Spleen (tissue), 11 donors: ENCODE data around the gene IL17B. TPM values are rescaled to one million over a fixed set of nuclear protein-coding genes. Genes with fewer than 3 reads are reported as not detected.

Source experiments
- DNase-seq: peaks from one replicate; pipeline ENCODE4 v3.0.0-alpha.2; 2020
- H3K27ac ChIP-seq, 8 donors: fragments of 200-600 bp; sonication (generic) in 7 of 8; 1 replicate in 4 of 8; 2 replicates in 4 of 8; pipeline versions ENCODE4 v1.5.0 to v1.8.0; 2016 to 2021; ENCODE audit warnings: inconsistent platforms in 4 of 8, mild to moderate bottlenecking in 4 of 8, moderate library complexity in 1 of 8
- H3K27me3 ChIP-seq, 7 donors: fragments of 200-600 bp; sonication (generic) in 6 of 7; replicated peaks in 1 of 7; 1 replicate in 4 of 7; 2 replicates in 3 of 7; pipeline versions ENCODE4 v1.5.0 to v1.8.0; 2016 to 2021; ENCODE audit warnings: inconsistent platforms in 3 of 7, mild to moderate bottlenecking in 1 of 7
- H3K36me3 ChIP-seq, 6 donors: fragments of 200-600 bp; sonication (generic) in 5 of 6; 1 replicate in 4 of 6; 2 replicates in 2 of 6; pipeline versions ENCODE4 v1.5.0 to v1.8.0; 2016 to 2021; ENCODE audit warnings: inconsistent platforms in 2 of 6
- H3K4me1 ChIP-seq, 6 donors: fragments of 200-600 bp; sonication (generic) in 5 of 6; 1 replicate in 3 of 6; 2 replicates in 3 of 6; pipeline versions ENCODE4 v1.5.0 to v1.8.0; 2016 to 2021; ENCODE audit warnings: inconsistent platforms in 3 of 6
- H3K4me3 ChIP-seq, 8 donors: fragments of 200-600 bp; sonication (generic) in 7 of 8; 1 replicate in 4 of 8; 2 replicates in 4 of 8; pipeline versions ENCODE4 v1.5.0 to v1.8.0; 2016 to 2021; ENCODE audit warnings: inconsistent platforms in 4 of 8, mild to moderate bottlenecking in 4 of 8, moderate library complexity in 2 of 8
- H3K9me3 ChIP-seq, 8 donors: fragments of 200-600 bp; sonication (generic) in 7 of 8; 1 replicate in 4 of 8; 2 replicates in 4 of 8; pipeline versions ENCODE4 v1.5.0 to v1.8.0; 2016 to 2021; ENCODE audit warnings: inconsistent platforms in 4 of 8
- POLR2A ChIP-seq, 3 donors: fragments of 450-650 bp; IDR thresholded peaks; one replicate each; pipeline ENCODE4 v1.5.1; 2017; ENCODE audit warnings: antibody characterized with exemption in 3 of 3, mild to moderate bottlenecking in 1 of 3
- POLR2AphosphoS5 ChIP-seq, 3 donors: sonication (generic); formaldehyde crosslinking; IDR thresholded peaks; one replicate each; pipeline ENCODE4 v1.5.1; 2017; ENCODE audit warnings: antibody characterized with exemption in 3 of 3
- WGBS, 5 donors: extraction: QIAGEN DNeasy Blood & Tissue Kit in 3 of 5; methylation state at CpG; one replicate each; pipeline versions ENCODE4 v1.1.5 to v1.1.7; 2013 to 2018; 5-methylcytosine and 5-hydroxymethylcytosine counted together
- intact Hi-C: fragments of 100-400 bp; cut with DNase I; formaldehyde crosslinking; loops from one replicate; pipeline ENCODE4 v1.15.0; 2023; ENCODE audit warnings: low total_unique reads
- polyA plus RNA-seq, 3 donors: library from polyadenylated mRNA; stranded (reverse); fragments of 200-250 nt; gene quantifications; one replicate each; pipeline ENCODE4 v1.2.1, GENCODE V29; 2013
- total RNA-seq, 7 donors: library from RNA; depleted of rRNA in 3 of 7; stranded (reverse); fragments of >200 nt in 3 of 7; fragmentation: NEBNext Ultra II Directional in 4 of 7; extraction: Animal tissue kit (Norgen Biotek cat#: 25700) in 4 of 7; gene quantifications; one replicate each; pipeline versions ENCODE4 v1.1.0 to v1.2.1, GENCODE V29; 2016 to 2021
- TF ChIP-seq, protein P1 (sequence below), 11 experiments: fragments of 200-600 bp in 7 of 11; fragments of 450-650 bp in 4 of 11; sonication (generic) in 4 of 11; IDR thresholded peaks in 8 of 11; conservative IDR thresholded peaks in 3 of 11; 1 replicate in 7 of 11; 2 replicates in 4 of 11; pipeline versions ENCODE4 v1.4.0 to v1.8.0; 2016 to 2021; ENCODE audit warnings: antibody characterized with exemption in 11 of 11, inconsistent platforms in 4 of 11, mild to moderate bottlenecking in 1 of 11
- donor health status: healthy with polysubstance abuse.
- donor health status: DM: no; HTN: no; CAD: no; lungs with moderate emphysema.
- donor health status: DM: no; HTN: no; CAD: no.
- donor health status: Bipolar disorder and iron deficiency.
- donor health status: healthy.
- donor health status: DM: no; HTN: no; CAD: no.
- donor health status: DM: yes; HTN: yes; CAD: no.

Gene IL17B
- total and polyA plus RNA-seq, 10 donors, result 0.30 to 1.4 (median 0.60) TPM; not detected in 4

DNA sequence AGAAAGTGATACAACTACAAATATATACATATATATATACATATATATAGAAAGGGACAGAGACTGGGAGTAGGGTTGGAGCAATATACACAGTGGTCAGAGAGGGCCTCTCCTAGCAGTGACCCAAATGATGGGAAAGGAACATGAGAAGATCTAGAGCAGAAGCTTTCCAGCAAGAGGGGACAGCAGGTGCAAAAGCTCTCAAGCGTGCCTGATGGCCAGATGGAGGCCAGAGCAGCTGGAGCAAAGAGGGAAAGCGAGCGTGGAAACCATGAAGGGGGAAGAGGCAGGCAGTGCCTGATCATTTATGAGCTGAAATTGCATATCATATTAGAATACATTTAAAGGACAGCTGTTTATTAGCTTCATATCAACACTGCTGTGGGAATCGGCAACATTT is 41.4 kb downstream of the IL17B start:
- H3K36me3 ChIP-seq, result peaks cover 0 to 32% (median 2%) of the 10 kb centered on the region in 6 donors
- intact Hi-C loops, result no loop called here
- H3K27ac ChIP-seq, result no peak overlapping the region
- DNase-seq, result no peak
- WGBS, 5 donors, result 85 to 93% (median 91%) methylated on average over 4 of the region's 4 CpGs
- no peaks in the 10 kb centered on the region for H3K4me1 ChIP-seq
- no peak overlapping the region for H3K4me3 ChIP-seq
- H3K9me3 ChIP-seq, result no peaks in the 10 kb centered on the region
- H3K27me3 ChIP-seq, result no peaks in the 10 kb centered on the region
- TF ChIP-seq, protein P1, sequence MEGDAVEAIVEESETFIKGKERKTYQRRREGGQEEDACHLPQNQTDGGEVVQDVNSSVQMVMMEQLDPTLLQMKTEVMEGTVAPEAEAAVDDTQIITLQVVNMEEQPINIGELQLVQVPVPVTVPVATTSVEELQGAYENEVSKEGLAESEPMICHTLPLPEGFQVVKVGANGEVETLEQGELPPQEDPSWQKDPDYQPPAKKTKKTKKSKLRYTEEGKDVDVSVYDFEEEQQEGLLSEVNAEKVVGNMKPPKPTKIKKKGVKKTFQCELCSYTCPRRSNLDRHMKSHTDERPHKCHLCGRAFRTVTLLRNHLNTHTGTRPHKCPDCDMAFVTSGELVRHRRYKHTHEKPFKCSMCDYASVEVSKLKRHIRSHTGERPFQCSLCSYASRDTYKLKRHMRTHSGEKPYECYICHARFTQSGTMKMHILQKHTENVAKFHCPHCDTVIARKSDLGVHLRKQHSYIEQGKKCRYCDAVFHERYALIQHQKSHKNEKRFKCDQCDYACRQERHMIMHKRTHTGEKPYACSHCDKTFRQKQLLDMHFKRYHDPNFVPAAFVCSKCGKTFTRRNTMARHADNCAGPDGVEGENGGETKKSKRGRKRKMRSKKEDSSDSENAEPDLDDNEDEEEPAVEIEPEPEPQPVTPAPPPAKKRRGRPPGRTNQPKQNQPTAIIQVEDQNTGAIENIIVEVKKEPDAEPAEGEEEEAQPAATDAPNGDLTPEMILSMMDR (IDR thresholded peaks at IDR 0.05 in 8 of 11, conservative IDR thresholded peaks at IDR 0.05 in 3 of 11), result no peak
- TF ChIP-seq POLR2A (IDR thresholded peaks at IDR 0.05), result no peak
- no peak for TF ChIP-seq POLR2AphosphoS5 (IDR thresholded peaks at IDR 0.05)

DNA sequence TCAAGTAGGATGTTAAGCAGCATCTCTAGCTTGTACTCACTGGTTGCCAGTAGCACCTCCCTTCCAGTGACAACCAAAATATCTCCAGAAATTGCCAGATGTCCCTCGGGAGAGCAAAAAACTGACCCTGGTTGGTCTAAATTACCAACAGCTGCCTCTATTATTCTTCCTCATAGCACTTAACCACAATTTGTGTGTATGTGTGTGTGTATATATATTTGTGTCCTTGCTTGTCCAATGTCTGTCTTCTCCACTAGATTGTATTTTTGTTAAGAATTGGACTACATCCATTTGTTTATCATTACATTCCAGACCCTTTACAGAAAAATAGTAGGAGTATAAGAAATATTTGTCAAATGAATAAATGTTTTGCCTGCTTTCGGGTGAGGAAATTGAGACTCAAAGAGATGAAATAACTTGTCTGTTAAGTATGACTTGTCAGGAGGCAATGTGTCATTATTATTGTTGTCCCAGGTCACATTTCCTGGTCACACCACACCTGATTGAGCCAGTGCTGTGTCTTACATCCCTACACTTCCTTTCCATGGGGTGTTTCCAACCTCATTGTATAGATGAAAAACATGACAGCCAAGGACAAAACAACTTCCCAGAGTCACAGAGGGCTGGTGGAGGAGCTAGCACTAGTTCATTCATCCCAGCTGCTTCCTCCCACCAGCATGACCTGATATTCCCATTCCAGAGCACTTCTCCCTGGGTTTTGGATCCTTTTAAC is 45.2 kb downstream of the IL17B start:
- intact Hi-C loops, result no loop called here
- Histone ChIP-seq H3K27ac (no peak overlapping the region), H3K4me1 (no peaks in the 10 kb centered on the region), H3K27me3 (no peaks in the 10 kb centered on the region), H3K4me3 (no peak overlapping the region), H3K36me3 (peaks cover 0 to 29% (median 2%) of the 10 kb centered on the region in 6 donors), H3K9me3 (no peaks in the 10 kb centered on the region)
- TF ChIP-seq POLR2A (IDR thresholded peaks at IDR 0.05), result no peak
- TF ChIP-seq, protein P1 (IDR thresholded peaks at IDR 0.05 in 8 of 11, conservative IDR thresholded peaks at IDR 0.05 in 3 of 11), result no peak
- no peak for TF ChIP-seq POLR2AphosphoS5 (IDR thresholded peaks at IDR 0.05)
- WGBS, 5 donors, result 78 to 88% (median 84%) methylated on average over 2 of the region's 2 CpGs
- DNase-seq, result no peak

DNA sequence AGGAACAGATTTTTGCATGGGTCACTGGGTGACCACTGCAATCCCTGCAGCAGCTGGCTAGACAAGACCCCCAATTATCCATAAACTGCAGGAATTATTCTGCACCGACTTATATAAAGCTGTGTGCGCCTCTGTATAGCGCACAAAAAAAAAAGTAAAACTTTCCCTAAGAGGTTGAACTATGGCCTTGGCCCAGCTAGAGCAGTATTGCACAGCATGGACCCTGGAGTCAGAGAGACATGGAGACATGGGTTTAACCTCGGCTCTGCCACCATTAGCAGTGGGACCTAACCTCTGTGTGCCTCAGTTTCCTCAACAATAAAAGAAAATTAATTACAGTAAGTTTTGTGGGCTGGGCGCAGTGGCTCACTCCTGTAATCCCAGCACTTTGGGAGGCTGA is 50.9 kb downstream of the IL17B start:
- Histone ChIP-seq H3K27ac (no peak overlapping the region), H3K4me1 (no peaks in the 10 kb centered on the region), H3K27me3 (no peaks in the 10 kb centered on the region), H3K36me3 (peaks cover 0 to 30% (median 0%) of the 10 kb centered on the region in 6 donors), H3K9me3 (peaks cover 0 to 6% (median 0%) of the 10 kb centered on the region in 8 donors), H3K4me3 (no peak overlapping the region)
- no peak for TF ChIP-seq POLR2A (IDR thresholded peaks at IDR 0.05)
- TF ChIP-seq, protein P1 (IDR thresholded peaks at IDR 0.05 in 8 of 11, conservative IDR thresholded peaks at IDR 0.05 in 3 of 11), result no peak
- no peak for TF ChIP-seq POLR2AphosphoS5 (IDR thresholded peaks at IDR 0.05)
- intact Hi-C loops, result no loop called here
- DNase-seq, result no peak
- whole genome bisulfite sequencing, 5 donors, result 92 to 98% (median 95%) methylated on average over 5 of the region's 5 CpGs

DNA sequence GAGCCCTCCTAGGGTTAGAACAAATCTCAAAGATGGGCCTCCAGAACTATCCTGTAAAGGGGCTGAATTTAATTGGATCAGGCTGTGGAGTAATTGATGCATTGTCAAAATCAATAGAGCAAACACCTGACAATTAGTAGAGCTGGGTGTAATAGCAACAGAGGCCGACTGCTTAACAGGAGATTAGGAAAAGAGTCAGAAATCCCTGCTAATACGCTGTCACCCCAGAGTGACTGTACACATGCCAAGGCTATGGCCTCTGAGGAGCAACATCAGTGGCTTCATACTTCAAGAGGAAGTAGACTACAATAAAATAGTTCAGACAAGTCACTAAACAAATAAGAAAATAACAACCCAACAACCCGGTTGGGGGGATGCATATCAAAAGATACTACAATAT is 52.5 kb downstream of the IL17B start:
- Histone ChIP-seq H3K36me3 (peaks cover 0 to 25% (median 0%) of the 10 kb centered on the region in 6 donors), H3K4me3 (no peak overlapping the region), H3K27me3 (no peaks in the 10 kb centered on the region), H3K4me1 (no peaks in the 10 kb centered on the region), H3K9me3 (peaks cover 0 to 6% (median 0%) of the 10 kb centered on the region in 8 donors), H3K27ac (no peak overlapping the region)
- TF ChIP-seq POLR2A (IDR thresholded peaks at IDR 0.05) (no peak), POLR2AphosphoS5 (IDR thresholded peaks at IDR 0.05) (no peak)
- TF ChIP-seq, protein P1 (IDR thresholded peaks at IDR 0.05 in 8 of 11, conservative IDR thresholded peaks at IDR 0.05 in 3 of 11), result no peak
- WGBS, 5 donors, result 90 to 97% (median 93%) methylated on average over 3 of the region's 3 CpGs
- no peak for DNase-seq
- intact Hi-C loops, result no loop called here
